Measurements from ENCODE around the gene SENP7. TPM values are rescaled to one million over a fixed set of nuclear protein-coding genes. Genes with fewer than 3 reads are reported as not detected.

SENP7 gene
- total RNA-seq, 1 donor from 2014 or later: 18.2 TPM

GRCh38 chr3:101300073-101300472, 212.9 kb downstream of the SENP7 start:
- Histone ChIP-seq H3K4me3 (no peak overlapping the region), H3K36me3 (no peaks in the 10 kb centered on the region), H3K4me1 (no peaks in the 10 kb centered on the region), H3K27me3 (ENCODE audit: low read depth) (no peaks in the 10 kb centered on the region), H3K9me3 (no peaks in the 10 kb centered on the region), H3K27ac (no peak overlapping the region)
- DNase-seq (no peak), ATAC-seq (no peak)
- intact Hi-C loops (cut with DNase I): no loop called here
- TF ChIP-seq CTCF (IDR thresholded peaks at IDR 0.05): no peak

- DNase-seq (no peak), ATAC-seq (no peak)
- Histone ChIP-seq H3K9me3 (no peaks in the 10 kb centered on the region), H3K4me3 (no peak overlapping the region), H3K36me3 (no peaks in the 10 kb centered on the region), H3K4me1 (no peaks in the 10 kb centered on the region), H3K27ac (no peak overlapping the region), H3K27me3 (ENCODE audit: low read depth) (no peaks in the 10 kb centered on the region)
- no peak for TF ChIP-seq CTCF (IDR thresholded peaks at IDR 0.05)
- intact Hi-C loops (cut with DNase I): no loop called here
Measured at GRCh38 chr3:101292027-101292426, 221.0 kb downstream of the SENP7 start.

- no peak for TF ChIP-seq CTCF (IDR thresholded peaks at IDR 0.05)
- Histone ChIP-seq H3K36me3 (no peaks in the 10 kb centered on the region), H3K27me3 (ENCODE audit: low read depth) (no peaks in the 10 kb centered on the region), H3K4me1 (no peaks in the 10 kb centered on the region), H3K4me3 (no peak overlapping the region), H3K9me3 (no peaks in the 10 kb centered on the region), H3K27ac (no peak overlapping the region)
- no peak for ATAC-seq
- intact Hi-C loops (cut with DNase I): no loop called here
- DNase-seq: no peak
Measured at GRCh38 chr3:101288294-101288693, 224.7 kb downstream of the SENP7 start.

- Histone ChIP-seq H3K4me3 (no peak overlapping the region), H3K27me3 (ENCODE audit: low read depth) (no peaks in the 10 kb centered on the region), H3K36me3 (no peaks in the 10 kb centered on the region), H3K9me3 (no peaks in the 10 kb centered on the region), H3K4me1 (no peaks in the 10 kb centered on the region), H3K27ac (no peak overlapping the region)
- DNase-seq: no peak
- TF ChIP-seq CTCF (IDR thresholded peaks at IDR 0.05): no peak
- intact Hi-C loops (cut with DNase I): no loop called here
- no peak for ATAC-seq
Measured at GRCh38 chr3:101284757-101285156, 228.3 kb downstream of the SENP7 start.

- Histone ChIP-seq H3K9me3 (no peaks in the 10 kb centered on the region), H3K4me3 (no peak overlapping the region), H3K27ac (no peak overlapping the region), H3K36me3 (no peaks in the 10 kb centered on the region), H3K4me1 (no peaks in the 10 kb centered on the region), H3K27me3 (ENCODE audit: low read depth) (no peaks in the 10 kb centered on the region)
- TF ChIP-seq CTCF (IDR thresholded peaks at IDR 0.05): no peak
- intact Hi-C loops (cut with DNase I): no loop called here
- ATAC-seq (no peak), DNase-seq (no peak)
Measured at GRCh38 chr3:101281521-101282030, 231.4 kb downstream of the SENP7 start.

All from lower lobe of right lung (tissue), 2 donors.